ENCODE results near the gene ADAMTS6. TPM values are rescaled to one million over a fixed set of nuclear protein-coding genes. Genes with fewer than 3 reads are reported as not detected.

The ADAMTS6 gene
- total and polyA plus RNA-seq, 2 of the 13 experiments (the other 11 are each of a cell fraction or from before 2014, with no cell fraction given) = 3.1 to 8.2 TPM

- H3K36me3 ChIP-seq (replicated peaks in 1 of 2; ENCODE audit: control insufficient read depth in 1 of 2, insufficient read depth in 2 of 2, low read length in 2 of 2) = no peaks in the 10 kb centered on the region
- no peak overlapping the region for H3K4me2 ChIP-seq (ENCODE audit: low read depth, low read length)
- H4K20me1 ChIP-seq (ENCODE audit: insufficient read depth, low read length) = no peaks in the 10 kb centered on the region
- no peak overlapping the region for H3K4me3 ChIP-seq (replicated peaks in 1 of 3; ENCODE audit: insufficient read depth in 1 of 3, low read depth in 2 of 3, low read length in 3 of 3)
- no peaks in the 10 kb centered on the region for H3K4me1 ChIP-seq (ENCODE audit: insufficient read depth, low read length)
- intact Hi-C loops (cut with micrococcal nuclease; ENCODE audit: unreplicated experiment) (no loop called here), in situ Hi-C loops (cut with HindIII; ENCODE audit: extremely low pct_ligation_motif_present, low pct_unique_long_range_greater_than_20kb) (no loop called here)
- no peak overlapping the region for H2AFZ ChIP-seq (ENCODE audit: low read length)
- no peak for FAIRE-seq
- ChIA-PET POLR2A (no interaction called here), CTCF (ENCODE audit: low intra/inter-chr PET ratio, low total read pairs) (no interaction called here)
- no peak overlapping the region for H3K27ac ChIP-seq (ENCODE audit: extremely low read length, insufficient read depth, low read length)
- no peak for ATAC-seq
- 74% methylated on average over 3 of the region's 3 CpGs for WGBS (ENCODE audit: low lambda C conversion rate)
- no peaks in the 10 kb centered on the region for H3K27me3 ChIP-seq (ENCODE audit: control insufficient read depth in 1 of 2, insufficient read depth in 2 of 2, low read length in 2 of 2)
- no peak for DNase-seq (ENCODE audit: low spot score)
- H3K9ac ChIP-seq (ENCODE audit: insufficient read depth, low read depth, low read length) = no peak overlapping the region
- TF ChIP-seq THAP8 (CRISPR knock-in tag; IDR thresholded peaks at IDR 0.05; ENCODE audit: borderline replicate concordance) (no peak), ZNF691 (CRISPR knock-in tag; IDR thresholded peaks at IDR 0.05; ENCODE audit: borderline replicate concordance, low read depth) (no peak), YY1 (IDR thresholded peaks at IDR 0.05; ENCODE audit: insufficient read depth, insufficient replicate concordance, low read depth, low read length) (no peak), SP2 (CRISPR knock-in tag; IDR thresholded peaks at IDR 0.05) (no peak), REL (CRISPR knock-in tag; conservative IDR thresholded peaks at IDR 0.05) (no peak), ZBTB40 (IDR thresholded peaks at IDR 0.05) (no peak), ZBTB40 (CRISPR knock-in tag; IDR thresholded peaks at IDR 0.05) (no peak)
- H3K9me3 ChIP-seq (ENCODE audit: low read length) = no peaks in the 10 kb centered on the region
- no TSS peak for BruUV-seq (replicated peaks)
- no peaks in the 10 kb centered on the region for H3K79me2 ChIP-seq (ENCODE audit: insufficient read depth, low read length)
Observed at GRCh38 chr5:65390208-65390607, 91.5 kb downstream of the ADAMTS6 start.
